Measurements from ENCODE around the gene SOX15.
"Not testable (repeated sequence)": the region's sequence is repeated elsewhere in the genome, so short reads cannot be mapped to it uniquely, and the experiment has no call there.

SOX15 gene

GRCh38 chr17:7589891-7590691 is at the start of gene SOX15:
Gene SOX15, minus strand, starts transcription at chr17:7590094. Its CDS starts 418 bp downstream, at chr17:7589676.
- no peak for DNase-seq (ENCODE audit: low spot score)

- no peak for DNase-seq (ENCODE audit: low spot score)
Observed at GRCh38 chr17:7636163-7636562, 46.3 kb upstream of the SOX15 start.

- peak; percentile 54 for DNase-seq (ENCODE audit: low spot score)
Observed at GRCh38 chr17:7634384-7634783, 44.5 kb upstream of the SOX15 start.

GRCh38 chr17:7633093-7633492 is 43.2 kb upstream of the SOX15 start:
- DNase-seq (ENCODE audit: low spot score) = no peak

GRCh38 chr17:7632492-7632894 is 42.6 kb upstream of the SOX15 start:
- peak; percentile 83 for DNase-seq (ENCODE audit: low spot score)

GRCh38 chr17:7631398-7632380 is 41.8 kb upstream of the SOX15 start:
- no peak for DNase-seq (ENCODE audit: low spot score)

- no peak for DNase-seq (ENCODE audit: low spot score)
Observed at GRCh38 chr17:7629939-7630571, 40.2 kb upstream of the SOX15 start, which contains the start of gene SHBG. Gene SHBG, plus strand, starts transcription at chr17:7630135. Its CDS starts 38 bp downstream, at chr17:7630173.

GRCh38 chr17:7627250-7628121 is 37.6 kb upstream of the SOX15 start, which contains the start of gene SAT2:
Gene SAT2, minus strand, starts transcription at chr17:7627821. Its CDS starts 186 bp downstream, at chr17:7627635.
- peak; percentile 83 for DNase-seq (ENCODE audit: low spot score)

- no peak for DNase-seq (ENCODE audit: low spot score)
Observed at GRCh38 chr17:7626956-7627249, 37.0 kb upstream of the SOX15 start.

- DNase-seq (ENCODE audit: low spot score) = no peak
Observed at GRCh38 chr17:7626307-7626706, 36.4 kb upstream of the SOX15 start.

- DNase-seq (ENCODE audit: low spot score) = not testable (repeated sequence)
Observed at GRCh38 chr17:7625749-7626148, 35.9 kb upstream of the SOX15 start.

- DNase-seq (ENCODE audit: low spot score) = no peak
Observed at GRCh38 chr17:7623661-7624060, 33.8 kb upstream of the SOX15 start.

- no peak for DNase-seq (ENCODE audit: low spot score)
Observed at GRCh38 chr17:7620835-7621234, 30.9 kb upstream of the SOX15 start.

GRCh38 chr17:7618608-7619007 is 28.7 kb upstream of the SOX15 start:
- DNase-seq (ENCODE audit: low spot score) = no peak

- no peak for DNase-seq (ENCODE audit: low spot score)
Observed at GRCh38 chr17:7615265-7615747, 25.4 kb upstream of the SOX15 start.

- peak; percentile 100 for DNase-seq (ENCODE audit: low spot score)
Observed at GRCh38 chr17:7614425-7615264, 24.8 kb upstream of the SOX15 start, which contains the start of gene FXR2. Gene FXR2, minus strand, starts transcription at chr17:7614897. Its CDS starts 365 bp downstream, at chr17:7614532.

GRCh38 chr17:7613769-7614424 is 24.0 kb upstream of the SOX15 start:
- DNase-seq (ENCODE audit: low spot score) = peak; percentile 42

GRCh38 chr17:7612294-7612640 is 22.4 kb upstream of the SOX15 start:
- no peak for DNase-seq (ENCODE audit: low spot score)

GRCh38 chr17:7611635-7612293 is 21.9 kb upstream of the SOX15 start:
- peak; percentile 28 for DNase-seq (ENCODE audit: low spot score)
